Measurements from ENCODE around the gene TMCO4. TPM values are rescaled to one million over a fixed set of nuclear protein-coding genes. Genes with fewer than 3 reads are reported as not detected.

Gene TMCO4
- total RNA-seq, 1 donor from 2014 or later: 5.7 TPM

DNA sequence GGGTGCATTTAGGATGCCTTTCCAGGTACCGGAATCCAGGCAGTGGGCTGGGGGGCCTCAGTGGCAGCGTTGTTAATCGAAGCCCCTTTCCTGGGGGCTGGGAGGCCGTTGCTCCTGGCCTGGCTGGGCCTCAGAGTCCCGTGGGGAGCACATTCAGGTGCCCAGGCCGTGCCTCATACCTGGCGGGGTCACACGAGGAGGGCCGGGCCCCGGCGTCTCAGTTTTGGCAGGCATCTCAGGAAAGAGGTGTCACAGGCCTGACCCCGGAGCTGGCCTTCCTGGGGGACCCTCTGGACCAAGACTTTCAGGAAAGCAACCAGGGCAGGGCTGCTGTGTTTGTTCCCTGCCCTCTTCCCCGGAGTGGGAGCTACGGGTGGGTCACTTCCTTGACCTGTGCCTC, 151.5 kb downstream of the TMCO4 start:
- no peak for DNase-seq (ENCODE audit: low spot score in 2 of 2)
- H3K27me3 ChIP-seq: no peaks in the 10 kb centered on the region
- peaks cover 25 to 55% of the 10 kb centered on the region in 2 donors for H3K4me1 ChIP-seq
- no peaks in the 10 kb centered on the region for H3K36me3 ChIP-seq
- H3K4me3 ChIP-seq: peak overlapping the region in 1 of 2 donors; percentile 75
- intact Hi-C loops (cut with DNase I): no loop called here
- peak overlapping the region; percentile 78 to 91 for H3K27ac ChIP-seq
- H3K9me3 ChIP-seq: no peaks in the 10 kb centered on the region
- TF ChIP-seq CTCF (IDR thresholded peaks at IDR 0.05): no peak

DNA sequence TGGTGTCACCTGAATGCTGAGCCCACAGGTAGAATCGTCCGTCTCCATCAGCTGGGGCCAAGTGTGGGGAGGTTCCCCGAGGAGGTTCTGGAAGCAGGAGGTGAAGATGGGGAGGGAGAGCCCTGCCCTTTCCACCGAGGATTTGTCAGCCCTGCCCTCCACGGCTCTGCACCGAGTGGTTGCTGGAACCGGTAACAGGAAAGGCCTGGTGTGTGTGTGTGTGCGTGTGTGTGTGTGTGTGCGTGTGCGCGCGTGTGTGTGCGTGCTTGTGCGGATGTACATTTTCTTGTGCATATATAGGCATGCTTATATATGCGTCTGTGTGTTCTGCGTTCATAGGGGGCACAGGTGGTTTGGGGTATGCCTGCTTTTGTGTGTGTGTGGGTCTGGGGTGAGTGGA, 152.1 kb downstream of the TMCO4 start:
- Histone ChIP-seq H3K27ac (peak overlapping the region; percentile 90 to 91), H3K9me3 (no peaks in the 10 kb centered on the region), H3K4me3 (peak overlapping the region in 1 of 2 donors; percentile 75), H3K4me1 (peaks cover 25 to 57% of the 10 kb centered on the region in 2 donors), H3K27me3 (no peaks in the 10 kb centered on the region), H3K36me3 (no peaks in the 10 kb centered on the region)
- intact Hi-C loops (cut with DNase I): no loop called here
- no peak for TF ChIP-seq CTCF (IDR thresholded peaks at IDR 0.05)
- DNase-seq (ENCODE audit: low spot score in 2 of 2): no peak

DNA sequence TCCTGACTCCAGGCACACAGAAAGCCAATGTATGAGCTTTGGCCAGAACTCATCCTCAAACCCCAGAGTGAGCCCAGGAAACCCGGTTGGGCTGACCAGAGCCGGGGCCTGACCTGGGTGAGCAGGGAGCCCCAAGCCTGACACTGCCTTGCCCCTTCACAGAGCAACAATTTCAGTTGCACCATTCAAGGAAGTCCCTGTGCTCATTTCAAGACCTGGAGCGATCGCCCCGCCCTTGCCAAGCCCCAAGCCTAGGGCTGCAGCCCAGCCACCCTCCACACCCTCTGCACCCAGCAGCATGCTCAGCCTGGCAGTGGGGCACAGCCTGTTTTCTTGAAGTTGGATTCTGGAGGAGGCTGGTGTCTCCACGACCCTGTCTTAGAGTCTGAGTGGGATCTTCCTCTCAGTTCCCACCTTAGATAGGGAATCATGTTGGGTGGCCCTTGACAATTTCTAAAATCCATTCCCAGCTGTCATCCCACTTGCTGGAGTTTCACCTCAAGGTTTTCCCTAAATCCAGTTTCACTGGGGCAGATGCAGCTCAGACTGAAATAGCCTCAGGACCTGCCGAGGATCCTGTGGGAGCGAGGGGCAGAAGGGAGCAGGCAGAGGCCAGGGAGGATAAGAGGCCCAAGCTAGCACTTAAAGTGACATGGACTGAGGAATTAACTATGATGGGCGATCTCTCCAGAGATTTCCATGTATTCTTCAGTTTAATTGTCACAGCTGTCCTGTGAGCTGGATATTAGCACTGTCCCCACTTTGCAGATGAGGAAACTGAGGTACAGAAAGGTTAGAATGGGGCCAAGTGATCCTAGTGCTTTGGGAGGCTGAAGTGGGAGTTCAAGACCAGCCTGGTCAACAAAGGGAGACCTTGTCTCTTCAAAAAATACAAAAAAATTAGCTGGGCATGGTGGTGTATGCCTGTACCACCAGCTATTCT, 153.1 kb downstream of the TMCO4 start:
- H3K9me3 ChIP-seq: no peaks in the 10 kb centered on the region
- peaks cover 25 to 52% of the 10 kb centered on the region in 2 donors for H3K4me1 ChIP-seq
- TF ChIP-seq CTCF (IDR thresholded peaks at IDR 0.05): no peak
- no peaks in the 10 kb centered on the region for H3K36me3 ChIP-seq
- intact Hi-C loops (cut with DNase I): no loop called here
- peak overlapping the region; percentile 67 to 75 for H3K4me3 ChIP-seq
- H3K27ac ChIP-seq: peak overlapping the region; percentile 90 to 91
- no peaks in the 10 kb centered on the region for H3K27me3 ChIP-seq
- DNase-seq (ENCODE audit: low spot score in 2 of 2): no peak

DNA sequence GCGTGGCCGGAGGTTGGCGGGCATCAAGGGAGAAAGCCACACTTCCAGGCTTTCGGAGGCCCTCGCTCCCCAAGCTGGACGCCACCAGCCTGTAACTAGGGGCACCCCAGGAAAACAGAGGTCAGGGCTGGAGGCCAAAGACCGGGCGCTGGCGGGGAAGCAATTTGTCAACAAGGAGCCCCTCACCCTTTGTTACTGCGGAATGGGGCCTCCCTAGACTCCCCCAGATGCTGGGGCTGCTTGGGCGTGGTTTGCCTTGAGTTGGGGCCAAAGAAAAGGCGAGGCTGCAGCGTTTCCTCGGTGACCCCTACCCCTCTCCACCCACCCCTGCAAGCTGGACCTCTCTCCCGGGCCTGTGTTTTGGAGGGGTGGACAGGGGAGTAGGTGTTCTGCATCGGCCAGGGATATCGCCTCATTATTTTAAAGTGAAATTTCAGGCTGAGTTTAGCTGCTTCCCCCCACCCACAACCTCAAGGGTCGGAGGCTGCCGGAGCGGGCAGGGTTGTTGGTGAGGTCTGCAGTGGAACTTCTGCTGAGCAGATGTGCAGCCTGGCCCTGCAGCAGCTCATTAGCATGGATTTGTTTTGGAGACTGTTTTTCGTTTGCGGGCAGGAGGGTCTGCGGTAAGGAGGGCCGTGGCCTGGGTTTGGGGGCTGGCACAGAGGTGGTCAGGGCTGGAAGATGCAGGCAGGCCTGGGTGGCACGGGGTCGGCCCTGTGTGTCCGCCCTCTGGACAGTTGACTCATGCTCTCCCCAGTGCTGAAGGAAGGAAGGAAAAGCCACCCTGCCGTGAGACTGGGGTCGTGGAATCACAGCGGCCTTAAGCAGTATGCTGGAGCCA, 154.1 kb downstream of the TMCO4 start:
- no peak for DNase-seq (ENCODE audit: low spot score in 2 of 2)
- intact Hi-C loops (cut with DNase I): loop anchor here (2.0 kb wide), 3 partner anchors 49 to 333 kb away; partner anchors contain the start of genes AKR7A2, CAPZB and SLC66A1
- Histone ChIP-seq H3K36me3 (no peaks in the 10 kb centered on the region), H3K27ac (peak overlapping the region; percentile 90 to 91), H3K4me3 (peak overlapping the region; percentile 67 to 75), H3K27me3 (no peaks in the 10 kb centered on the region), H3K9me3 (no peaks in the 10 kb centered on the region), H3K4me1 (peaks cover 22 to 44% of the 10 kb centered on the region in 2 donors)
- no peak for TF ChIP-seq CTCF (IDR thresholded peaks at IDR 0.05)

- H3K27me3 ChIP-seq: no peaks in the 10 kb centered on the region
- H3K36me3 ChIP-seq: no peaks in the 10 kb centered on the region
- peaks cover 18 to 38% of the 10 kb centered on the region in 2 donors for H3K4me1 ChIP-seq
- peak overlapping the region; percentile 67 to 75 for H3K4me3 ChIP-seq
- no peaks in the 10 kb centered on the region for H3K9me3 ChIP-seq
- no peak for TF ChIP-seq CTCF (IDR thresholded peaks at IDR 0.05)
- intact Hi-C loops (cut with DNase I): loop anchor here (2.0 kb wide), 3 partner anchors 48 to 332 kb away; partner anchors contain the start of genes AKR7A2, CAPZB and SLC66A1
- no peak for DNase-seq (ENCODE audit: low spot score in 2 of 2)
- peak overlapping the region; percentile 90 to 91 for H3K27ac ChIP-seq
These were observed 154.9 kb downstream of the TMCO4 start for GRCh38 chr1:19644681-19645410.

Data from ascending aorta (tissue), 2 donors.